ENCODE results near the gene STAP2.

STAP2 gene, protein sequence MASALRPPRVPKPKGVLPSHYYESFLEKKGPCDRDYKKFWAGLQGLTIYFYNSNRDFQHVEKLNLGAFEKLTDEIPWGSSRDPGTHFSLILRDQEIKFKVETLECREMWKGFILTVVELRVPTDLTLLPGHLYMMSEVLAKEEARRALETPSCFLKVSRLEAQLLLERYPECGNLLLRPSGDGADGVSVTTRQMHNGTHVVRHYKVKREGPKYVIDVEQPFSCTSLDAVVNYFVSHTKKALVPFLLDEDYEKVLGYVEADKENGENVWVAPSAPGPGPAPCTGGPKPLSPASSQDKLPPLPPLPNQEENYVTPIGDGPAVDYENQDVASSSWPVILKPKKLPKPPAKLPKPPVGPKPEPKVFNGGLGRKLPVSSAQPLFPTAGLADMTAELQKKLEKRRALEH

DNA sequence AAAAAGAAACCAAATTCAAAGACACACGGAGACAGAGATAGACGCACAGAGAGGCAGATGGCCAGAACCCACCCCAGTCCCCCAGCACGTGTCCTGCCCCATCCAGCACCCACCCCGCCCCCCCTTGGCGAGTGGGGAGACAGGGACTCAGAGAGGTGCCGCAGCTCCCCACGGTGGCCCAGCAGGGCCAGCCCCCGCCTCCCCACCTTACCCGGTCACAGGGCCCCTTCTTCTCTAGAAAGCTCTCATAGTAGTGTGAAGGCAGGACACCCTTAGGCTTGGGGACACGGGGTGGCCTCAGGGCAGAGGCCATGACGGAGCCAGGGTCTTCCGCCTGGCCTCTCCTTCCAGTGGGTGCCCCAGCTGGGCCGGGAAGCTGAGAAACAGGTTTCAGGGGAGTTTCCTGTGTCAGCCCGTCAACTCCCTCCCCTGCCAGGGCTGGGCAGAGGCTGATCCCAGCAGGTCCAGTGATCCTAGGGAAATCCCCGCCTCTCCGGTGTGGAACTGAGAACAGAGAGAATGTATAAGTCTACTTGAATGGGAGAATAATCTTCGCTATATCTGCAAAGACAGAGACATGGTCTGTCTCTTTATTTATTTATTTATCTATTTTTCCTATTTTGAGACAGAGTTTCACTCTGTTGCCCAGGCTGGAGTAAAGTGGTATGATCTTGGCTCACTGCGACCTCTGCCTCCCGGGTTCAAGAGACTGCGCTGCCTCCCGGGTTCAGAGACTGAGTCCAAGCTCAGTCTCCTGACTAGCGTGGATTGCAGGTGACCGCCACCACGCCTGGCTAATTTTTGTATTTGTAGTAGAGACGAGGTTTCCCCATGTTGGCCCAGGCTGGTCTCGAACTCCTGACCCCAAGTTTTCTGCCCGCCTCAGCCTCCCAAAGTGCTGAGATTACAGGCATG lies at the start of gene STAP2:
Gene STAP2, minus strand, starts transcription at position 387 of the 915 bp plus-strand sequence. Its CDS starts 74 bp downstream, at position 313.
- DNase-seq = peak; percentile 40

GRCh38 chr19:4386041-4386782 lies 47.6 kb upstream of the STAP2 start:
- no peak for DNase-seq

GRCh38 chr19:4385291-4386040 lies 46.8 kb upstream of the STAP2 start:
- no peak for DNase-seq

DNA sequence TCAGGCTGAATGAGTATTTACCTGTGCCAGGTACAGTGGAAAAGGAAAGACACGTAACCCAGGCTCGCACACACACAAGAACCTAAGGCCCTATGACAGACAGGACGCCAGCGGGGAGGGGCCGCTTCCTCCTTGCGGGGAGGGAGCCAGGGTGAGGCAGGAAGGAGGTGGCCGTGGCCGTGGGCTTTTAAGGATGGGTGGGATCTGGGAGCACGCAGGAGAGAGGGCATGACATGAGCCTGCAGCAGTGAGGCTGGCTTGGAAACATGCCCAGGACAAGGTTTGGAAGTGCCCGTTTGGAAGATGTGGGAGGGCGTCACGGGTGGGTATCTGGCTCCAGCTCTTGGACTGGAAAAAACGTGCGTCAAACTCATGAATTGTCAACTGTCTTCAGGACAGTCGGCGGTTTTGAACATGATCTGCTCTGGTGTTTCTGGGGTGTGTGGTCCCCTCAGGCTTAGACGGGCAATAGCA lies 41.7 kb upstream of the STAP2 start:
- peak; percentile 50 for DNase-seq

DNA sequence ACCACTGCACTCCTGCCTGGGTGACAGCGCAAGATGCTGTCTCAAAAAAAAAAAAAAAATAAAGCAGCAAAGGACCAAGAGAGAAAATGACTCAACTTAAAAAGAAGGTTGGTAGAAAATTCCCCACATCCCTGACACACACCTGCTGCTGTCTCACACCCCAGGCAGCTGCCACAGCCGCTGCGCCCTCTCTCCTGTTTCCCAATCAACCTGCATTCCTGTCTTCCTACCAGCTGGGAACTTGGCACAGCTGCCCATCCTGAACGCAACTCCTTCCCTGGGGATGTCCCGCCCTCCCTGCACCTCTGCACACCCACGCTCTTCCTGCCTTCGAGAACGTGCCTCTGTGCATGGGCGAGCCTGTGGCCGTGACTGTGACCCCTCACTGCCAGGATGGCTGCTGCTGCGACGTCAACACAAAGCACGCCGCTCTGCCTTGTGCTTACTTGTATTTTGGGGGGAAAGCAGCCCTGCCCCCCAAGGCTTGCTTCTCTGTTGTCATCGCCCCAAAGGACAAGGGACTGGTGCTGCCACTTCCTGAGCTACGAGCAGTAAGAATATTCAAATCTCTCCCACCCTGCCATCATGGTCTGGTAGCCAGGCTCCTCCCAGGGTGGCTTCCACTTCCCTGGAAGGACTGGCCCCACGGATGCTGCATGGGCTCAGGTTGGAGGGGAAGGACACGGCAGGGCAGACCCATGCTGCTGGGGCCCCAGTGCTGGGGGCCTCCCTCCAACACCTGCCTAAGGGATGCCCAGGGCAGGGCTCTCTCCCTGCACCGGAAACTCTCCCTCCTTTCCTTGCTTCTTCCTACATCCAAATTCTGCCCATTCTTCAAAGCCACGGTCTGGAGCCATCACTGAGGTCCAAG lies 41.0 kb upstream of the STAP2 start:
- DNase-seq = peak; percentile 39

DNA sequence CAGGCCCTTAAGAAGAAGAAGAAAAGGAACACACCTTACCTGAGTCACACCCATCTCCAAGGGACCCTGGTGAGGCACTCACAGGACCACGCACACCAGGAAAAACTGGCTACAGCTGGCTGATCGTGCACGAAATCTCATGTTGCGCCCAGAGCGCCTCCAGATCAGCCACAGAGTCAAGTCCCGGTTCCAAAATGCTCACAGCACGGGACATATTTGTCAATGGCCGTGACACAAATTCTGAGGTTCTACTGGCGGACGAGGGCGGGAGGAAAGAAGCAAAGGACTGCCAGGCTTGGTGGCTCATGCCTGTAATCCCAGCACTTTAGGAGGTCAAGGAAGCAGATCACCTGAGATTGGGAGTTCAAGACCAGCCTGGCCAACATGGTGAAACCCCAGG lies 40.3 kb upstream of the STAP2 start:
- no peak for DNase-seq

DNA sequence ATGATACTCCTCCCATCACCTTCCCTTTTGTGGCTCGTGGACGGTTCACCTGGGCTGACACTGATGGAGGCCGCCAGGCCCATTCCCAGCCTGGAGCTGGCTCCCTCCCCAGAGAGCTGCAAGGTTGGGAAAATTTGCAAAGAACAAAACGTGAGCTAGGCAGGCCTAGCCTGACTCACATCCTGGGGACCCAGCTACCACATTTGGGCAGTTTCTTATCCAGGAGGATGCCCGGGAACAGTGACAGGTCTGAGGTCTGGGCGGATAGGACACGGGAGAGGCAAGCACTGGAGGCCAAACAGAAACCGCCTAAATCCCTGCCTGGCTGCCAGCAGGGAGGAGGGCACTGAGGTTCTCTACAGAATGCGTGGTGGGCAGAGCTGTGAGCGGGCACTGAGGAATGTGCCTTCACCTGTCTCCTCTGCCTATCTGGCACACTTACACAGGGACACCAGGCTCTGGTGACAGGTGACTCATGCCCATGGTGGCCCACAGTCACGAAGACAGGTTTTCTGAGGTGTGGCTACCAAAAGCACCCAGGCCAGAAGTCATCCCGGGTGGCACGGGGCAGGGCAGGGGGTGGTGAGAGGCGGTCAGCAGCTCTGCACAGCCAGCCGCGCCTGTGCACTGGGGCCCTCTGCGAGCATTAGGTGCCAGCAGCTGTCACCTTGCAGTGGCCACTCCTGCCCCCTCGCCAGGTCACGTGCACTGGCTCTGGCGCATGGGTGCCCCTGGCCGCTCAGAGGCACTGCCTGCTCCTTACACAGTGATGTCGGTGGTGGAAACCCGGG lies 38.6 kb upstream of the STAP2 start:
- DNase-seq = no peak

- no peak for DNase-seq
Observed at GRCh38 chr19:4376671-4376990, 38.0 kb upstream of the STAP2 start.

DNA sequence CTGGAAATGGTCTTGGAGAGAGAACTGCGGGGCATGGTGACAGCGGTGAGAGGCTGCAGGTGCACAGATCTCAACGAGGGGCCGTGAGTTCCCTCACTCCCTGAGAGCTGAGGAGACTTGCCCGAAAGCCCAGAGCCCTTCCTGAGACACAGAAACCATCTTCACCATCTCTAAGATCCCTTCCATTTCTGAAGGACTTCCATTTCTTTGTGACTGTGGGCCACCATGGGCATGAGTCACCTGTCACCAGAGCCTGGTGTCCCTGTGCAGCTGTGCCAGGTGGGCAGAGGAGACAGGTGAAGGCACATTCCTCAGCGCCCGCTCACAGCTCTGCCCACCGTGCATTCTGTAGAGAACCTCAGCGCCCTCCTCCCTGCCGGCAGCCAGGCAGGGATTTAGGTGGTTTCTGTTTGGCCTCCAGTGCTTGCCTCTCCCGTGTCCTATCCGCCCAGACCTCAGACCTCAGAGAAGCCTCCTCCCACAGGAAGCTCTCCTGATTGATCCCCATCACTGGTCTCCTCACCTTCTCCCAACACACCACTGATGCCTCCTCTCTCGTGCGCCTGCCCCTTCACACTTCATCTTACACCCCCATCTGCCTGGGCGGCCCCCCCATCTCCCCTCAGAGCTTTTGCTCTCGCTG lies 37.5 kb upstream of the STAP2 start:
- no peak for DNase-seq

DNA sequence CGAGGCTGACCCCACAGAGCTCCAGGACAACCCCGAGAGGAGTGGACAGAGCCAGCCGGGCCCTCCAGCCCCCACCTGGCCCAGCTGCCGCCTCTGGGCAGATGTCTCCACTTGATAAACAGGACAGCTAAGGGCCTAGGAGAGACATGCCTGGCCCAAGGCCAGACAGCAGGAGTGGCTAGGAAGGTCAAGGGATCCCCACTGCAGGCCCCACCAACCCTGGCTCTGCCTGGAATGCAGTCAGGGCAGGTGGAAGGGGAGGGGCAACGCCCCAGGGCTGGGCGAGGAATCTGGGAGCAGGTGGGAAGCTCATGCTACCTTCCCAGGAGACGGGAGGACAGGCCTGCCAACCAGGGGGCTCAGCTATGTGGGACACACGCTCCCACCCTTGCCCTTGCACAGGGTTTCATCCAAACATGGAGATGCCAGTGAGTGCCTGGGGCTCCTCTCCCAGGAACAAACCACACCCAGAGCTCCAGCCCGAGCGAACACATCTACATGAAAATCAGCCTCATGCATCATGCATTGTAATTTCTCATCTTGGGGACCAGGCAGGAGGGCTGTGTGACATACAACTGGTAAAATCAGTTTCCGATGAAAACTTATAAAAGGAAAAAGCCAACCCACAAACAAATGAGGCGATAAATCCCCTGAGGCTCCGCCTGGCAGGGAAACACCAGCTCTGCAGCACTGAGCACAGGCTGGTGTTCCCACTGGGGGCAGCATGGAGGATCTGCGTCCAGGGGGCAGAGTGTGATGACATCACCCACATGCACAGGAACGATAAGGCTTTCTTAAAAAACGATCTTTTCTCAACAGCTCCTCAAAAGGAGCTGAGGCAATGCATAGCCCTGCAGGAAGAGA lies 36.8 kb upstream of the STAP2 start:
- no peak for DNase-seq

DNA sequence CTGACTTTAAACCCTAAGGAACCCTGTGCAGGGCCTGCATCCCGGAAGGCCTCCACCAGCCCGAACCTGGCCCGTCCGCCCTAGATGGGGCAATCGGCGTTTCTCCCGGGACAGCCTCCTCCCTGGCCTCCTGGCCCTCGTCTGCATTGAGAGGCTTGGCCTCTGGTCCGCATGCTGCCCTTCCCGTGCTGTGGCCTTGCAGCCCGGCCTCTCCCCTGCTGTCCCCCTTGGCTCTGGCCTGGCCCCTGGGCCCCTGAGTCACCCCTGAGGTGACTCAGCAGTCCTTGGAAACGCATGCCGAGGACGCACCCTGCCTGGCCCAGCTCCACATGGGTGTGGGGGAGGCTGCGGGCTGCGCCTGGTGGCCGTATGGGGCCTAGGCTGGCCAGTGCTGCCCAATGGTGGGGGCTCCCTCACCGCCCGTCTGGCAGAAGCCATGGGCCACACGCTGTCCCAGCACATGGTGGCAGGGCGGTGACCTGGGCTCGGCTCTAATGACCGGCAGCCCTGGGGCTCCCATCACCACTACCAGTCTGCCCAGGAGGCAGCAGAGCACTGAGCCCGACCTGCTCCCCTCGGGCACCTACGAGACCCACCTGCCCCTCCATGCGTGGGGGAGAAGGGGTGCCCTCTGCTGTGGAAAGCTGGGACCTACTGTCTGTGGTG lies 36.0 kb upstream of the STAP2 start:
- no peak for DNase-seq

DNA sequence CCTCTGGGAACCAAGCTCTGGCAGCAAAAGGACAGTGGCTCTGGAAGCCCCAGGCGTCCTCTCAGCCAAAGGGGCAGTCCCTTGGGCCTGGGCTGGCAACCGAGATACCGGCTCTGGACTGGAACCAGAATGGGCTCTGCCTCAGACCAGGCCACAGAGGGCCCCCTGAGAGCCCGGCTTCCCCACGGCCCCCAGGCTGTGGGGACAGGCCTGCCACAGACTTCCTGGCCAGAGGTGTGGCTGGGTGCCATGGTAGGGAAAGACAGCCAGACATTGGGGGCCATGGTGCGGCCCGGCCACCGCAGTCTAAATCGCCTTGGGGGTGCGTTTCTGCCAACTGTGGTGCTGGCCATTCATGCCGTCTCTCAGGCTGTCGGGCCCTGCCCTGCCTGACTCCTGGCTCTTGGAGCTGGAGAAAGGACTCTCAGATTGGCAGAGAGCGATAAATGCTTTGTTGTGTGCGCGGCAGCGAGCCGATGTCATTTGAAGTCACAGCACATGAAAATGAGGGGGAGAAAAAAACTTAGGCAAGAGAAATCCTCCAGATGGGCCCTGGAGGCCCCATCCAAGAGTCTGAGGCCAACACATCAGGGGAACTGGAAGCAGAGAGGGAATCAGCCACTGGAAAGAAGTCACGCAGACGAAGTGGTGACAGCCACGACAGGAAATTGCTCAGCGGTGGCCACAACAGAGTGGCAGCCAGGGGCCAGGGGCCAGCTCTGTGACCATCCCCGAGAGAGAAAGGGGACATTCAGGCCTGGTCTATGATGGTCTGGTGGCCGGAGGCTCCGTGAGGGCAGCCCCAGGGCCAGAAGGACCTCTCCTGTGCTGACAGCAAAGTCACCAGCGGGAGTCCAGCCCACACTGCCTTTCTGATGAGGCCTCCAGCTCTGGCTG lies 35.2 kb upstream of the STAP2 start:
- DNase-seq = no peak

DNA sequence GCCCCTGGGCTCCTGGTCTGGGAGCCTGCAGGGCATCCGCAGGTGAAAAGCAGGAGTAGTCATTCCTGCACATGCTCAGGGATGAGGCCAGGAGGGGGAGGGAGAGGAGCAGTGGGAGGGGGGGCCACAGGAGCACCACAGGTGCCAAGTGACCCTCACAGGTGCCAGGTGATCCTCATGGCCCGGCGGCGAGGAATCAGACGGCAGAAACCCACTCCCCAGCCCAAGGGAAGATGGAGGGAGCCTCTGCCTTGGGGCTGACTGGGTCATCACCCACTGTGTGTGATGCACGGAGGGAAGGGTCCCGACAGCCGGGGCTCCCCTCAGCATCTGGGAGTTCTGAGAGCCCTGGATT lies 34.4 kb upstream of the STAP2 start:
- no peak for DNase-seq

- no peak for DNase-seq
Observed at GRCh38 chr19:4372165-4373012, 33.8 kb upstream of the STAP2 start.

GRCh38 chr19:4371247-4372164 lies 32.9 kb upstream of the STAP2 start:
- DNase-seq = no peak
